Transverse colon (tissue), 4 donors: ENCODE data around the gene CCNQ. TPM values are rescaled to one million over a fixed set of nuclear protein-coding genes. Genes with fewer than 3 reads are reported as not detected.

ENCODE experiments used
- DNase-seq: peaks from one replicate; pipeline ENCODE4 v3.0.0-alpha.2; 2019
- H3K27ac ChIP-seq, 4 donors: fragments of 200-600 bp; sonication (generic); 2 replicates each; pipeline ENCODE4 v1.5.1; 2016 to 2018; ENCODE audit warnings: inconsistent platforms in 4 of 4
- H3K27me3 ChIP-seq: fragments of 200-600 bp; sonication (generic); 2 replicates; pipeline ENCODE4 v1.5.1; 2017; ENCODE audit warnings: inconsistent platforms
- H3K36me3 ChIP-seq, 4 donors: fragments of 200-600 bp; sonication (generic); 2 replicates each; pipeline ENCODE4 v1.5.1; 2017 to 2019; ENCODE audit warnings: inconsistent platforms in 4 of 4
- H3K4me1 ChIP-seq, 4 donors: fragments of 200-600 bp; sonication (generic); 2 replicates each; pipeline ENCODE4 v1.5.1; 2017 to 2020; ENCODE audit warnings: inconsistent platforms in 4 of 4
- H3K4me3 ChIP-seq, 4 donors: fragments of 200-600 bp; sonication (generic); 1 replicate in 1 of 4; 2 replicates in 3 of 4; pipeline versions ENCODE4 v1.5.1 to v1.6.1; 2017 to 2019; ENCODE audit warnings: inconsistent platforms in 4 of 4
- H3K9me3 ChIP-seq, 2 donors: fragments of 200-600 bp; sonication (generic); 2 replicates each; pipeline ENCODE4 v1.5.1; 2017 to 2019; ENCODE audit warnings: inconsistent platforms in 2 of 2
- CTCF ChIP-seq, 5 experiments: fragments of 200-600 bp in 3 of 5; fragments of 450-650 bp in 2 of 5; sonication (generic) in 3 of 5; IDR thresholded peaks; 1 replicate in 2 of 5; 2 replicates in 3 of 5; pipeline ENCODE4 v1.5.1; 2016 to 2017; ENCODE audit warnings: antibody characterized with exemption in 5 of 5, inconsistent platforms in 3 of 5, mild to moderate bottlenecking in 2 of 5, moderate library complexity in 1 of 5
- EP300 ChIP-seq: sonication (generic); formaldehyde crosslinking; IDR thresholded peaks from one replicate; pipeline ENCODE4 v1.6.1; 2017; ENCODE audit warnings: antibody characterized with exemption, low read depth
- POLR2A ChIP-seq: fragments of 450-650 bp; IDR thresholded peaks from one replicate; pipeline ENCODE4 v1.6.1; 2016; ENCODE audit warnings: antibody characterized with exemption, mild to moderate bottlenecking, moderate library complexity
- POLR2AphosphoS5 ChIP-seq, 3 donors: sonication (generic); formaldehyde crosslinking; IDR thresholded peaks; one replicate each; pipeline ENCODE4 v1.6.1; 2016; ENCODE audit warnings: antibody characterized with exemption in 3 of 3
- WGBS, 2 donors: methylation state at CpG; one replicate each; pipeline ENCODE4 v1.1.5; 2018; ENCODE audit warnings: low coverage in 1 of 2; 5-methylcytosine and 5-hydroxymethylcytosine counted together
- in situ Hi-C, 4 donors: fragments of 200-750 bp; cut with MboI; loops; one replicate each; pipeline versions ENCODE4 v1.15.0 to v1.15.1; 2017; ENCODE audit warnings: low sequenced_read_pairs in 3 of 4, low pct_ligation_motif_present in 1 of 4, low pct_unique_long_range_greater_than_20kb in 1 of 4
- intact Hi-C: fragments of 100-400 bp; cut with DNase I; formaldehyde crosslinking; loops from one replicate; pipeline ENCODE4 v1.15.1; 2023; ENCODE audit warnings: low total_unique reads
- total RNA-seq, 4 donors: library from RNA; depleted of rRNA; stranded (reverse); fragments of >200 nt; gene quantifications; one replicate each; pipeline ENCODE4 v1.1.0, GENCODE V29; 2016

Gene CCNQ
- total RNA-seq, 4 donors from 2014 or later, result 5.2 to 32.5 (median 26.8) TPM

DNA sequence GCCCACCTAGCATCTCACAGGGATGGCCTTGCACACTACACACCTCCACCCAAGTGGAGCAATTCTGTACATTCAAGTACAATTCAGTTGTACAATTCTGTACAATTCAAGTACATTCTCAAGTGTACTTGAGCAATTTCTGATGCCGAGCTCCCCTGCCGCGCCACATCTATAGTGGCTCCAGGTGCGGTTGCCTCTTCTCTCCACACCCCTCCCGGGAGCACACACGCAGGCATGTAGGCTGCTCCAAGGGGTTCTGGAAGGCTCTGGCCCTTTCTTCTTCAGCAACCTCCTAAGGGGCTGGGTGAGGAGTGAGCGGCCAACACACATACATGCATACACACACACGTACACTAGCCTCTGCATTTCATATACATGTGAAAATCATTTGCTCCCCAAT is 29.2 kb upstream of the CCNQ start:
- Histone ChIP-seq H3K4me1 (no peaks in the 10 kb centered on the region), H3K27ac (no peak overlapping the region), H3K4me3 (no peak overlapping the region), H3K9me3 (no peaks in the 10 kb centered on the region), H3K27me3 (no peaks in the 10 kb centered on the region), H3K36me3 (no peaks in the 10 kb centered on the region)
- DNase-seq, result no peak
- intact Hi-C loops, result no loop called here
- WGBS, 2 donors, result 89% methylated on average over 8 of the region's 8 CpGs; no CpG with 5 or more reads in 1 of the 2 donors
- in situ Hi-C loops, result no loop called here
- no peak for TF ChIP-seq POLR2AphosphoS5 (IDR thresholded peaks at IDR 0.05)
- TF ChIP-seq CTCF (IDR thresholded peaks at IDR 0.05), result no peak
- TF ChIP-seq POLR2A, result no peak
- no peak for TF ChIP-seq EP300

DNA sequence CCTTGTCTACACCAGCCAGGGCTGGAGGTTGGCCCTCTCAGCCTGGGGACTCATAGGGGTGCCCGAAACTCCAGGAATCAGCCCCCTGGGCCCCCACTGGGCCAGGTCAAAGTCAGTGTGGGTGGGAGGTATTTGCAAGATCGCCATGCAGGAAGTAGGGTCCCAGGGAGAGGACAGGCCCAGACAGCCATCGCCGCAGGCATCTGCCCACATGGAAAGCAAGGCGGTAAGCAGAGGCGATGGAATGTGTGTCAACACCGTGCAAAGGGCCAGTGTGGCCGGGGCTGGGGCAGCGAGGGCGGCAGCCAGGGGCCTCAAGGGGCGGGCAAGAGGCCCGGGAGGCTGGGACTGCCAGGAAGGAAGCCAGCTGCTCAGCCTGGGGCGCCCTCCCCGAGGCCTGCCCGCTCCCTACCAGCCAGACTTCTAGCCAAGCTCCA is 28.8 kb upstream of the CCNQ start:
- in situ Hi-C loops, result no loop called here
- Histone ChIP-seq H3K27ac (no peak overlapping the region), H3K9me3 (no peaks in the 10 kb centered on the region), H3K27me3 (no peaks in the 10 kb centered on the region), H3K4me1 (no peaks in the 10 kb centered on the region), H3K36me3 (no peaks in the 10 kb centered on the region), H3K4me3 (no peak overlapping the region)
- TF ChIP-seq CTCF (IDR thresholded peaks at IDR 0.05), result no peak
- TF ChIP-seq POLR2A, result no peak
- TF ChIP-seq POLR2AphosphoS5 (IDR thresholded peaks at IDR 0.05), result no peak
- TF ChIP-seq EP300, result no peak
- 90% methylated on average over 15 of the region's 15 CpGs; no CpG with 5 or more reads in 1 of the 2 donors for WGBS, 2 donors
- DNase-seq, result no peak
- intact Hi-C loops, result no loop called here

DNA sequence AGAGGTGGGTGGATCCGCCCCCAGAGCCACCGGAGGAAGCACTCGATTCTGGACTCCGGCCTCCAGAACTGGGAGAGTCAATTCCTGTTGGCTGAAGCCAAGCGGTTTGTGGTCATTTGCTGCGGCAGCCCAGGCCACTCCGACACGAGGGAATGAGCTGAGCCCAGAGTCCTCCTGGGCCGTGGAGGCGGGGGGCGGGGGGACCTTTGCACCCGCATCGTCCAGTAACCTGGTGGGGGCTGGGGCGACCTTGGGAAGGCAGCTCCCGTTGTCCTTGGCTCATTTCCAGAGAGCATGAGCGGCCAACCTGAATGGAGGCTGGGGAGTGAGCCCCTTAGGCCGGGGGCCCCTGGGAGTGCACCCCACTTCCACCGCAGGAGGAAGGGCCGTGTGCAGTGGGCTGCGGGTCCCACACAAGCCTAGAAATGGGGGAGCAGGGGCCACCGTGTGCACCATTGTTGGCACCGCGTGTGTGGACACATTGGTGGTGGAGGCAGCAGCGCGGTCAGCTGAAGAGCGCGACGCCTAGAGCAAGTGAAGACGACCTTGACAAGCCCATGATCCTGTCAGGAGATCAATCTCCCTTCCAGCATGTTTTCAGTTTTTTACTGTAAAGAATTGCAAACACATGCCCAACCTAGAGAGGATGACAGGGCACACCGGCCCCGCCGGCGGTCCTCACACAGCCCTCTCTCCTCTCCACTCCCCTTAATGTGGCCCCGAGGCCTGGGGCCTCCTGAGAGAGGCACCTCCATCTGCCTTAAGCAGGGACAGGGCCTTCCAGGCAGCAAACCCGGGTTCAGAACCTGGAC is 28.1 kb upstream of the CCNQ start:
- in situ Hi-C loops (no loop called here), intact Hi-C loops (no loop called here)
- H3K4me3 ChIP-seq, result no peak overlapping the region
- TF ChIP-seq CTCF (IDR thresholded peaks at IDR 0.05), result no peak
- TF ChIP-seq POLR2AphosphoS5 (IDR thresholded peaks at IDR 0.05), result no peak
- no peak for TF ChIP-seq POLR2A
- TF ChIP-seq EP300, result no peak
- no peaks in the 10 kb centered on the region for H3K27me3 ChIP-seq
- H3K36me3 ChIP-seq, result no peaks in the 10 kb centered on the region
- H3K9me3 ChIP-seq, result no peaks in the 10 kb centered on the region
- no peak overlapping the region for H3K27ac ChIP-seq
- no peaks in the 10 kb centered on the region for H3K4me1 ChIP-seq
- DNase-seq, result no peak
- WGBS, 2 donors, result 77% methylated on average over 32 of the region's 35 CpGs; no CpG with 5 or more reads in 1 of the 2 donors

DNA sequence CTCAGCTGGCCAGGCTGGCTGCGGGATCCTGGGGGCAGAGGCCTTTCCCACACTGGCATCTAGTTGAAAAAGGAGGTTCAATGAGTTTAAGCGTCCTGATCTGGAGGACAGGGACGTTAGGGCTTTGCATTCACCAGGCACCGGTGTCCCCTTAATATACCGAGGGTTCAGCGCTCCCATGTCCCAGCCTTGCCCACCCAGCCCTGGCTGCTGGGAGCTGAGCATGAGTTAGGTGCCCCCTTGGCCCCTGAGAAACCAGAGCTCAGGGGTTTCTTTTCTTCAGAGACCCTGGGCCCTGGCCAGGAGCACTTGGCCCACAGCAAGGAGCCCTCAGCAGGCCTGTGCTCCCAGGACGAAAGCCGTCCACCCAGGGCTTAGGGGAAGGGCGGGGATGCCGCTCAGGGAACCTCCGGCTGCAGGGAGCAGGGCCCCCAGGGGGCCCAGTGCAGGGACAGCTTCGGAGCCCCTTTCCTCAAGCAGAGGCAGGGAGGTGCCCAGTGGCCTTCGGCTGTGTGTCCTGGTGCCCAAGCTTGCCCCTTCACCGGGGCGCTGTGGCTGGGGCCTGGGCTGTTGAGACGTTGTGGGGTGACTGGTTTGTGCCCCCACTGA is 27.2 kb upstream of the CCNQ start:
- no peak for DNase-seq
- in situ Hi-C loops, result no loop called here
- no peaks in the 10 kb centered on the region for H3K36me3 ChIP-seq
- no peak overlapping the region for H3K4me3 ChIP-seq
- WGBS, 2 donors, result 85% methylated on average over 16 of the region's 16 CpGs; no CpG with 5 or more reads in 1 of the 2 donors
- H3K27me3 ChIP-seq, result no peaks in the 10 kb centered on the region
- TF ChIP-seq EP300 (no peak), CTCF (IDR thresholded peaks at IDR 0.05) (no peak), POLR2AphosphoS5 (IDR thresholded peaks at IDR 0.05) (no peak), POLR2A (no peak)
- intact Hi-C loops, result no loop called here
- H3K27ac ChIP-seq, result no peak overlapping the region
- H3K4me1 ChIP-seq, result no peaks in the 10 kb centered on the region
- H3K9me3 ChIP-seq, result no peaks in the 10 kb centered on the region
